SHP77 (cell line): ENCODE data around the gene CGB5.

Source experiments
- DNase-seq, 2 experiments: peaks; one replicate each; lab custom pipeline; 2025; lab: John Stamatoyannopoulos, UW

CGB5 gene

GRCh38 chr19:49057636-49058234 lies 14.1 kb downstream of the CGB5 start, which contains the start of gene CGB7:
Gene CGB7, minus strand, starts transcription at chr19:49057749. Its CDS starts 2,374 bp downstream, at chr19:49055375.
- no peak for DNase-seq

- no peak for DNase-seq
Measured at GRCh38 chr19:49058562-49058961, 14.9 kb downstream of the CGB5 start.

- DNase-seq, result no peak
Measured at GRCh38 chr19:49059053-49059452, 15.4 kb downstream of the CGB5 start.

GRCh38 chr19:49061000-49061399 lies 17.4 kb downstream of the CGB5 start:
- no peak for DNase-seq

- DNase-seq, result no peak
Measured at GRCh38 chr19:49061445-49061844, 17.8 kb downstream of the CGB5 start.

GRCh38 chr19:49064029-49064629 lies 20.5 kb downstream of the CGB5 start:
- no peak for DNase-seq

DNA sequence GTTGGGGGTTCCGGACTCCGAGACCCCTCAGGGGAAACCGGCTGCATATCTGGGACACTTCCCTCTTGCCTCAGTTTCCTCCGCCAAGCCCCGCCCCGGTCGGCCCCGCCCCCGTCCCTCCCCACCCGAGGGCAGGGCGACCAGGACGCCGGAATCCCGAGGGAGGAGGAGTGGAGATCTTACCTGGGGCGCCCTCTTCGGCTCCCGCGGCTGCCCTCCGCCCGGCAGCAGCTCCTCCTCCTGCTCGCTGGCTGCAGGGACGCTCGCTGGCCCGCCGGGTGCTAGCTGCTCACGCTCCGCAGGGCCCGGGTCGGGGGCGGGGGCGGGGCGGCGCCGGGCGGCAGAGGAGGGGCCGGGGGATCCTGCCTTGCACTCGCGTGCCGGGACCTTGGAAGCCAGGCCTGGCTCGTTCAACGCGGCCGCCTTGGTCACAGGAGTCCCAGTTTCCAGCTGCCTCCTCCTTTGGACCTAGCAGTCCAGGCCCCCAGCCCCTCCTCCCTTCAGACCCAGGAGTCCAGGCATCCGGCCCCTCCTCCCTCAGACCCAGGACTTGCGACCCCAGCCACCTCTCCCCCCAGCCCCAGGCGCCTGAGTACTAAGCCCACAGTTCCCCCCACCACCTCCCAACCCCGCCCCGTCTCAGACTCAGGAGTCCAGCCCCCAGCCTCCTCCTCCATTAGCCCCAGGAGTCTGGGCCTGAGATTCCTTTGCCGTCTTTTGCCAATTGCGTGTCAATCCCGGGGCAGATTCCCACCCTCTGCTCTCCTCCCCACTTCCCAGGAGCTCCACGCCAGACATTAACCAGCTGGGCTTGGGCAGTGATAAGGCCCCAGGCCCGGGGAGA lies 21.3 kb downstream of the CGB5 start, which contains the start of gene NTF4:
TSS of gene NTF4 (minus strand) at position 51 of the 844 bp plus-strand sequence. CDS start 2,821 bp downstream, outside the sequence.
- no peak for DNase-seq

DNA sequence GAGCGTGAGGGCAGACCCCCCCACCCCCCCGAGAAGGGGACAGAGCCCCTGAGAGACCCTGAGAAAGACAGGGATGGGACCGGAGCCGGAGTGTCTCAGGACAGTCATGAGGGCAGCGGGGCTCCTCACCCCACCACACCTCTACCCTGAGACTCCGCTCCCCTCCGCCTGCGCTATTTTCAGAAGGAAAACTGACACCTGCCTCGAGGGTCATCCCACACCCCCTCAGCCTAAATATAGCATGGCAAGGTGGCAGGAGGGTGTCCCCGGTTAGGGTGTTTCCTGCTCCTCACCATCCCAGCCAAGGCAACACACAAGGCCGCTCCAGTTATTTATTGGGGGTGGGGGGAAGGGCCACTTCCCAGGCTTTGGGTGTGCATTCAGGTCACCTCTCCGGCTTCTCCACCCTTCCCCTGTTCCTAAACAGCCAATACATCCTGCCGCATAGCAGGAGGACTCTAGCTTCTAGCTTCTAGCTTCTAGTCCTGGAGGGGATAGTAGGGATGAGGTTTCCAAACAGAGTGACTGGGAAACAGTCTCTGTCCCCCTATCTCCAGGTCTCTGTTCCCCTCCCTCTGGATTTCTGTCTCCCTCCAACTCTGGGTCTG lies 22.4 kb downstream of the CGB5 start:
- no peak for DNase-seq

DNA sequence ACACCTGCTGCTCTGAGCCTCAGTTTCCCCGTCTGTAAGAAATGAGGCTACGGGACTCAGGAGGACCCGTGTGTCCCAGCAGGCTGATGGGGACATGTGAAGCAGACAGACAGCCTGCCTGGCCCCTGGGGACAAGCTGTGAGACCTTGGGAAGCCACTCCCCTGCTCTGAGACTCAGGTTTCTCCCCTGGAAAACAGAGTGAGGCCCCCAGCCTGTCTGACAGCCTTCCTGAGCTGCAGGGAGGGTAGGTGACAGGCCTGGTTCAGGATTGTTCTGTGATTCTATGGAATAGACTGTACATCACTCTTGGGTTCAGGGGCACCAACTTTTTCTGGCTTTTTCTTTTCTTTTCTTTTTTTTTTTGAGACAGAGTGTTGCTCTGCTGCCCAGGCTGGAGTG lies 23.9 kb downstream of the CGB5 start:
- DNase-seq, result no peak

GRCh38 chr19:49069026-49069425 lies 25.4 kb downstream of the CGB5 start:
- no peak for DNase-seq

DNA sequence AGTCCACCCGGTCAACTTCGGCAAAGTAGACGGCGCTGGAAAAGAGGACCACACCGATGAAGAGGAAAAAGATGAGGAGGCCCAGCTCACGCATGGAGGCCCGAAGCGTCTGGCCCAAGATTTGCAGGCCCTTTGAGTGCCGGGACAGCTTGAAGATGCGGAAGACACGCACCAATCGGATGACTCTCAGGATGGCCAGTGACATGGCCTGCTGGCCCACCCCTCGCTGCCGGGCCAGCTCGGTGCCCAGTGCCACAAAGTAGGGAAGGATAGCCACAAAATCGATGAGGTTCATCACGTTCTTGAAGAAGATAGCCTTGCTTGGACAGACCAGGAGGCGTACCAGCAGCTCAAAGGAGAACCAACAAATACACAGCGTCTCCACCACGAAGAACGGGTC lies 26.8 kb downstream of the CGB5 start:
- no peak for DNase-seq

- DNase-seq, result no peak
Measured at GRCh38 chr19:49071860-49072547, 28.4 kb downstream of the CGB5 start.

GRCh38 chr19:49073514-49074378 lies 30.1 kb downstream of the CGB5 start:
- DNase-seq, result peak; percentile 54 to 62

- peak; percentile 39 to 72 for DNase-seq
Measured at GRCh38 chr19:49074869-49075268, 31.2 kb downstream of the CGB5 start.

GRCh38 chr19:49080392-49080791 lies 36.7 kb downstream of the CGB5 start:
- no peak for DNase-seq

DNA sequence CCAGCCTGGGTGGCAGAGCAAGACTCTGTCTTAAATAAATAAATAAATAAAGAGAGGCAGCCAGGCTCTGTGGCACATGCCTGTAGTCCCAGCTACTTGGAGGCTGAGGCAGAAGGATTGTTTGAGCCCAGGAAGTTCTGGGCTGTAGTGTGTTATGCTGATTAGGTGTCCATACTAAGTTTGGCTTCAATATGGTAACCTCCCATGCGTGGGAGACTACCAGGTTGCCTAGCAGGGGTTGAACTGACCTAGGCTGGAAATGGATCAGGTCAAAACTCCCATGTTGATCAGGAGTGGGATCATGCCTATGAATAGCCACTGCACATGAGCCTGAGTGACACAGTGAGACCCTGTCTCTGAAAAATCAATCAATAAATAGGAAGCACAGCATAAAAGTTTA lies 37.6 kb downstream of the CGB5 start:
- DNase-seq, result no peak

DNA sequence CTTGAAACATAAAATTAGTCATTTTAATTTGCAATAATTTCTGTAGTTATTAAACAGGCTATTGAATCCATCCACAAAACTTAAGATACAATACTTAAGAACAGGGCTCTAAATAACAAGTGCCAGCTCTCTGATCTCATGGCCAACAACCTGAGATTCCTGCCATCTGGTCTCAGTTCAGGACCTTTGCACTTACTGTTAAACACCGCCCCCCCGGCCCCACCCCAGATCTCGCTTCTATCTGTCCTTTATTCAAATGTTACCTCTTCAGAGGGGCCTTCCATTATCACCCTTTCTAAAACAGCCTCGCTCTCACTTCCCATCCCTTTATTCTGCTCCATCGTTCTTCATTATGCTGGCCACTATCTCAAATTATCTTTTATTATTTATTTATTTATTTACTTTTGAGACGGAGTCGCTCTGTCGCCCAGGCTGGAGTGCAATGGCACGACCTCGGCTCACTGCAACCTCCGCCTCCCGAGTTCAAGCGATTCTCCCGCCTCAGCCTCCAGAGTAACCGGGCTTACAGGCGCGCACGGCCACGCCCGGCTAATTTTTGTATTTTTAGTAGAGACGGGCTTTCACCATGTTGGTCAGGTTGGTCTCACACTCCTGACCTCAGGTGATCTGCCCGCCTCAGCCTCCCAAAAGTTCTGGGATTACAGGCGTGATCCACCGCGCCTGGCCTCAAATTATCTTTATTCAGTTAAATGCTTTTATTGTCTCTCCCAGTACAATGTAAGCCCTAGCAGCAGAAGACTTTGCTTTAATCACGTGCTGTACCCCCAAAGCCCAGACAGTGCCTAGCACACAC lies 40.8 kb downstream of the CGB5 start:
- no peak for DNase-seq

- peak; percentile 99 for DNase-seq
Measured at GRCh38 chr19:49085020-49085867, 41.6 kb downstream of the CGB5 start, which contains the start of gene SNRNP70. Gene SNRNP70, plus strand, starts transcription at chr19:49085451. Its CDS starts 964 bp downstream, at chr19:49086415.

DNA sequence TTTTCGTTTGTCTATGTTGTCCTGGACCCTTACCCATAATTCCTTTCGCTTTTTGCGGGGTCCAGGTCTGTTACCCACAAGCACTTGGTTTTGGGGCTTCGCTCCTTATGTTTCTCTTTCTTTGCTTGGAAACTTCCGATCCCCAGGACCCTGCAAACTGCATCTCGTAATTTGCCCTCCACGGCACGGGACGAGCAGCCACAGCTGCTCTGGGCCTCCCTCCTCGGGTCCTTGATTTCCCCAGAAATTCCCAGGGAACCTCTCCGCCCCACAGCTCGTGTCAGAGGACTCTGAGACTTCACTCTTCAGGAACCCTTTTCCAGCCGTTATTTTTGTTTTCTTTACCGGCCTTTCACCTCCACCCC lies 42.2 kb downstream of the CGB5 start:
- no peak for DNase-seq
